ENCODE results near the gene NPHP1.
"Not testable (repeated sequence)": the region's sequence is repeated elsewhere in the genome, so short reads cannot be mapped to it uniquely, and the experiment has no call there.

GRCh38 chr2:110094884-110095534, 109.8 kb downstream of the NPHP1 start:
- not testable (repeated sequence) for TF ChIP-seq ZFP3 (CRISPR knock-in tag; IDR thresholded peaks at IDR 0.05); ZFP30 (CRISPR knock-in tag; IDR thresholded peaks at IDR 0.05); TSHZ2 (CRISPR knock-in tag; IDR thresholded peaks at IDR 0.05); ARNTL (CRISPR knock-in tag; IDR thresholded peaks at IDR 0.05; ENCODE audit: borderline replicate concordance, low read depth); PATZ1 (CRISPR knock-in tag; IDR thresholded peaks at IDR 0.05; ENCODE audit: borderline replicate concordance); BACH2 (CRISPR knock-in tag; IDR thresholded peaks at IDR 0.05; ENCODE audit: borderline replicate concordance); POU6F1 (CRISPR knock-in tag; IDR thresholded peaks at IDR 0.05; ENCODE audit: borderline replicate concordance, low read depth); GLIS3 (CRISPR knock-in tag; IDR thresholded peaks at IDR 0.05); CREB5 (CRISPR knock-in tag; IDR thresholded peaks at IDR 0.05; ENCODE audit: low read depth)
